CD14-positive monocyte (primary cell): ENCODE measurements around the gene PCID2. TPM values are rescaled to one million over a fixed set of nuclear protein-coding genes. Genes with fewer than 3 reads are reported as not detected.

Source experiments
- DNase-seq, 3 donors: peaks; one replicate each; pipeline ENCODE4 v3.0.0-alpha.2; 2011 to 2022
- H2AFZ ChIP-seq: 2 replicates; pipeline ENCODE4 v1.6.0; 2012; ENCODE audit warnings: mild to moderate bottlenecking, low read depth, low read length, inconsistent platforms; ENCODE audit not compliant: insufficient read depth, poor library complexity, severe bottlenecking
- H3K27ac ChIP-seq, 2 donors: 1 replicate in 1 of 2; 2 replicates in 1 of 2; pipeline ENCODE4 v1.5.1; 2012 to 2013; ENCODE audit warnings: low read length in 2 of 2, control low read depth in 1 of 2, inconsistent platforms in 1 of 2, low read depth in 1 of 2, mild to moderate bottlenecking in 1 of 2
- H3K27me3 ChIP-seq, 2 donors: one replicate each; pipeline versions ENCODE4 v1.6.0 to v1.6.1; 2011 to 2013; ENCODE audit warnings: low read length in 2 of 2; ENCODE audit not compliant: control insufficient read depth in 2 of 2, insufficient read depth in 2 of 2
- H3K36me3 ChIP-seq, 2 donors: replicated peaks in 1 of 2; 1 replicate in 1 of 2; 2 replicates in 1 of 2; pipeline versions ENCODE4 v1.5.1 to v1.6.1; 2012 to 2013; ENCODE audit warnings: low read length in 2 of 2, control low read depth in 1 of 2, inconsistent platforms in 1 of 2, mild to moderate bottlenecking in 1 of 2; ENCODE audit not compliant: insufficient read depth in 2 of 2, control insufficient read depth in 1 of 2
- H3K4me1 ChIP-seq, 2 donors: 1 replicate in 1 of 2; 2 replicates in 1 of 2; pipeline versions ENCODE4 v1.5.1 to v1.6.1; 2012 to 2013; ENCODE audit warnings: low read length in 2 of 2, control low read depth in 1 of 2, inconsistent platforms in 1 of 2, mild to moderate bottlenecking in 1 of 2, moderate library complexity in 1 of 2; ENCODE audit not compliant: insufficient read depth in 2 of 2, control insufficient read depth in 1 of 2
- H3K4me2 ChIP-seq: replicated peaks from 2 replicates; pipeline ENCODE3; 2012; ENCODE audit warnings: low read length, moderate library complexity, mild to moderate bottlenecking; ENCODE audit not compliant: poor library complexity, severe bottlenecking; ENCODE audit errors: extremely low read depth
- H3K4me3 ChIP-seq, 3 experiments: fragments of 200-600 bp in 1 of 3; sonication (generic) in 1 of 3; replicated peaks in 1 of 3; 1 replicate in 2 of 3; 2 replicates in 1 of 3; pipeline ENCODE4 v1.5.1; 2011 to 2013; ENCODE audit warnings: low read length in 3 of 3, mild to moderate bottlenecking in 3 of 3, control low read depth in 2 of 3, low read depth in 2 of 3, inconsistent platforms in 1 of 3, moderate library complexity in 1 of 3
- H3K79me2 ChIP-seq: 2 replicates; pipeline ENCODE4 v1.6.0; 2012; ENCODE audit warnings: mild to moderate bottlenecking, control low read depth, inconsistent platforms, low read length, moderate library complexity; ENCODE audit not compliant: insufficient read depth
- H3K9ac ChIP-seq: 2 replicates; pipeline ENCODE4 v1.6.0; 2017; ENCODE audit warnings: low read length, mild to moderate bottlenecking; ENCODE audit not compliant: insufficient read depth, poor library complexity, severe bottlenecking
- H3K9me3 ChIP-seq, 2 donors: replicated peaks in 1 of 2; 1 replicate in 1 of 2; 2 replicates in 1 of 2; pipeline versions ENCODE4 v1.5.1 to v1.6.1; 2012 to 2013; ENCODE audit warnings: low read length in 2 of 2, control low read depth in 1 of 2; ENCODE audit not compliant: control insufficient read depth in 1 of 2, insufficient read depth in 1 of 2
- H4K20me1 ChIP-seq: 2 replicates; pipeline ENCODE4 v1.6.0; 2012; ENCODE audit warnings: mild to moderate bottlenecking, low read length, control low read depth, moderate library complexity; ENCODE audit not compliant: insufficient read depth
- H3K27ac Mint-ChIP-seq, 7 donors: one replicate each; pipeline ENCODE4 v1.8.0; 2020; ENCODE audit warnings: mild to moderate bottlenecking in 7 of 7, mixed read lengths in 7 of 7, moderate library complexity in 6 of 7, inconsistent platforms in 2 of 7
- H3K27me3 Mint-ChIP-seq, 3 donors: one replicate each; pipeline ENCODE4 v1.8.0; 2021 to 2022; ENCODE audit warnings: low read depth in 3 of 3, mild to moderate bottlenecking in 3 of 3, mixed read lengths in 3 of 3, moderate library complexity in 3 of 3, inconsistent platforms in 1 of 3
- H3K36me3 Mint-ChIP-seq, 2 donors: one replicate each; pipeline ENCODE4 v1.8.0; 2020; ENCODE audit warnings: mixed read lengths in 2 of 2, inconsistent platforms in 1 of 2, mild to moderate bottlenecking in 1 of 2
- H3K4me1 Mint-ChIP-seq: one replicate; pipeline ENCODE4 v1.8.0; 2020; ENCODE audit warnings: mild to moderate bottlenecking, mixed read lengths
- H3K4me3 Mint-ChIP-seq, 2 donors: one replicate each; pipeline ENCODE4 v1.8.0; 2020; ENCODE audit warnings: mild to moderate bottlenecking in 2 of 2, mixed read lengths in 2 of 2, moderate library complexity in 1 of 2
- H3K9me3 Mint-ChIP-seq, 7 donors: one replicate each; pipeline ENCODE4 v1.8.0; 2020 to 2022; ENCODE audit warnings: mixed read lengths in 7 of 7, mild to moderate bottlenecking in 6 of 7, moderate library complexity in 6 of 7, inconsistent platforms in 2 of 7
- whole genome bisulfite sequencing: methylation state at CpG from one replicate; pipeline ENCODE4 v1.1.5; 2013; ENCODE audit warnings: missing lambda C conversion rate; ENCODE audit not compliant: insufficient coverage; 5-methylcytosine and 5-hydroxymethylcytosine counted together
- intact Hi-C, 2 donors: fragments of 100-400 bp; cut with micrococcal nuclease; formaldehyde crosslinking; loops; one replicate each; pipeline versions ENCODE4 v1.15.0 to v1.15.1; 2023
- polyA plus RNA-seq, 3 donors: library from polyadenylated mRNA; depleted of rRNA in 1 of 3; unstranded in 2 of 3; stranded (reverse) in 1 of 3; fragments of 300-500 nt in 2 of 3; fragments of >200 nt in 1 of 3; fragmentation: Illumina TruSeq in 2 of 3; gene quantifications; 1 replicate in 2 of 3; 2 replicates in 1 of 3; pipeline ENCODE4 v1.2.3, GENCODE V29; 2012 to 2021
- TF ChIP-seq, protein P1 (sequence below): fragments of 200-600 bp; IDR thresholded peaks from one replicate; pipeline ENCODE4 v1.8.0; 2022; ENCODE audit warnings: antibody characterized with exemption, mild to moderate bottlenecking

The PCID2 gene
- polyA plus RNA-seq, 3 donors, result 31.5 to 39.8 (median 34.2) TPM

DNA sequence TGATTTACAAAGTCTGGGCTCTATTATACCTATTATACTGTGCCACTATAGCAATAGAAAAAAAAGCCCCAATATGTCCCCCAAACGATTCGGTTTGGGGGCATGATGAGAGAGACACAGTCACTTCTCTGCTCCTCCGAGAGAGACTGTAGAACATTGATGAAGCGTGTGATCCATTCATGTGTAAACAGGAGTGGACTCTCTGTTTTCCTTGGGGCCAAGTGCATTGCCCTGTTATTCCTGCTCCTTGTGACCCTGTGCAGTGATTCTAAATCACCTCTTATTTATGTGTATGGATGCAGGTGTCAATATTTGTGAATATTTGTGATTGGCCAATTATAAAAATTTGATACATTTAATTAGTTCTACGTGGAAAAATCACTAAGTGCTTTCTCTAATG, 68.9 kb downstream of the PCID2 start:
- Histone ChIP-seq H3K9me3 (no peaks in the 10 kb centered on the region), H3K4me1 (no peaks in the 10 kb centered on the region), H3K27ac (no peak overlapping the region), H4K20me1 (no peaks in the 10 kb centered on the region), H3K79me2 (no peaks in the 10 kb centered on the region), H3K27me3 (peaks cover 0 to 3% of the 10 kb centered on the region in 2 donors), H3K4me2 (no peak overlapping the region), H3K36me3 (no peaks in the 10 kb centered on the region), H3K9ac (no peak overlapping the region), H3K4me3 (no peak overlapping the region), H2AFZ (no peak overlapping the region)
- TF ChIP-seq, protein P1, sequence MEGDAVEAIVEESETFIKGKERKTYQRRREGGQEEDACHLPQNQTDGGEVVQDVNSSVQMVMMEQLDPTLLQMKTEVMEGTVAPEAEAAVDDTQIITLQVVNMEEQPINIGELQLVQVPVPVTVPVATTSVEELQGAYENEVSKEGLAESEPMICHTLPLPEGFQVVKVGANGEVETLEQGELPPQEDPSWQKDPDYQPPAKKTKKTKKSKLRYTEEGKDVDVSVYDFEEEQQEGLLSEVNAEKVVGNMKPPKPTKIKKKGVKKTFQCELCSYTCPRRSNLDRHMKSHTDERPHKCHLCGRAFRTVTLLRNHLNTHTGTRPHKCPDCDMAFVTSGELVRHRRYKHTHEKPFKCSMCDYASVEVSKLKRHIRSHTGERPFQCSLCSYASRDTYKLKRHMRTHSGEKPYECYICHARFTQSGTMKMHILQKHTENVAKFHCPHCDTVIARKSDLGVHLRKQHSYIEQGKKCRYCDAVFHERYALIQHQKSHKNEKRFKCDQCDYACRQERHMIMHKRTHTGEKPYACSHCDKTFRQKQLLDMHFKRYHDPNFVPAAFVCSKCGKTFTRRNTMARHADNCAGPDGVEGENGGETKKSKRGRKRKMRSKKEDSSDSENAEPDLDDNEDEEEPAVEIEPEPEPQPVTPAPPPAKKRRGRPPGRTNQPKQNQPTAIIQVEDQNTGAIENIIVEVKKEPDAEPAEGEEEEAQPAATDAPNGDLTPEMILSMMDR, result no peak
- H3K9me3 Mint-ChIP-seq, result peaks cover 0 to 2% (median 0%) of the 10 kb centered on the region in 7 donors
- 90% methylated on average over 2 of the region's 5 CpGs for WGBS
- peaks cover 0 to 9% (median 5%) of the 10 kb centered on the region in 3 donors for H3K27me3 Mint-ChIP-seq
- DNase-seq, result no peak
- intact Hi-C loops, result no loop called here
- H3K4me3 Mint-ChIP-seq, result no peak overlapping the region
- no peaks in the 10 kb centered on the region for H3K36me3 Mint-ChIP-seq
- no peak overlapping the region for H3K27ac Mint-ChIP-seq
- H3K4me1 Mint-ChIP-seq, result peaks cover 2% of the 10 kb centered on the region

DNA sequence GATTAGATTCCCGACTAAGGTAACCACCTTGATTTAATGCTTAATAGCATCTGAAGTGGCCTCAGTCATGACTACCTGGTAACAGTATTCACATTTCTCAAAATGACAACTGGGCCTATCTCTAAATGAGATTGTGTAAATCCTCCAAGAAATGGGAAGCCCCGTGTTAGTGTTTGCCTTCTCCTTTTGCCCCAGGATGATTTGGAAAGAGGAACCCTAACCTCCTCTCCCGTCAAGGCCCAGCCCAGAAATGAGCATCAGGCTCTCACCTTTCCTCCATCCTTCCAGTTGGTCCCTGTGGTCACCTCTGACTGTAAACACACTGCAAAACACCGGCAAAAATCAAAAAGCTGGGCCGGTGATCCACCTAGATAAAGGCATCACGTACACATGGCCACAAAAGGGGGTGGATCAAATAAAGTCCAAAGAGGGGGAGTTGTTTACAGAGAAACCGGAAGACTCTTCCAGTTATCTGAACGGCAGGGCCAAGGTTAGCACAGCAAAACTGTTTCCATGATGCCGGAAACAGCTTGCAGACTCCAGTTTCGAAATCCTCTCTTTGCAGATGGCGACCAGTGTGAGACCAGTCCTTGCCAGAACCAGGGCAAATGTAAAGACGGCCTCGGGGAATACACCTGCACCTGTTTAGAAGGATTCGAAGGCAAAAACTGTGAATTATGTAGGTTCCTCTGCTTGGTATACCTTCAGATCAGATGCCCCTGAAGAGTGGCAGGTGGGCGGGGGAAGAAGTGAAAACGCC, 69.5 kb downstream of the PCID2 start:
- WGBS, result 77% methylated on average over 11 of the region's 16 CpGs

More for the DNA sequence above, 69.5 kb downstream of the PCID2 start:
- no peak overlapping the region for H3K4me2 ChIP-seq
- Mint-ChIP-seq H3K36me3 (no peaks in the 10 kb centered on the region), H3K9me3 (peaks cover 0 to 6% (median 4%) of the 10 kb centered on the region in 7 donors), H3K27ac (peak overlapping the region in 1 of 7 donors; percentile 13), H3K4me3 (no peak overlapping the region), H3K27me3 (peaks cover 3 to 12% (median 5%) of the 10 kb centered on the region in 3 donors), H3K4me1 (peaks cover 2% of the 10 kb centered on the region)
- no peaks in the 10 kb centered on the region for H4K20me1 ChIP-seq
- H3K79me2 ChIP-seq, result no peaks in the 10 kb centered on the region
- no peaks in the 10 kb centered on the region for H3K9me3 ChIP-seq
- DNase-seq, result peak in 1 of 3 donors; percentile 32
- no peak overlapping the region for H3K27ac ChIP-seq
- no peak overlapping the region for H2AFZ ChIP-seq
- H3K9ac ChIP-seq, result no peak overlapping the region
- H3K4me3 ChIP-seq, result no peak overlapping the region
- intact Hi-C loops, result no loop called here
- peaks cover 0 to 5% of the 10 kb centered on the region in 2 donors for H3K27me3 ChIP-seq
- no peaks in the 10 kb centered on the region for H3K4me1 ChIP-seq
- H3K36me3 ChIP-seq, result no peaks in the 10 kb centered on the region
- TF ChIP-seq, protein P1, result no peak
